SH-SY5Y (cell line): ENCODE measurements around the gene PSMB2.

Experiments
- GATA2 ChIP-seq: IDR thresholded peaks from 2 replicates; pipeline ENCODE4 v1.6.1; 2011; ENCODE audit warnings: mild to moderate bottlenecking, low read depth, low read length
- GATA3 ChIP-seq: IDR thresholded peaks from 2 replicates; pipeline ENCODE4 v1.6.1; 2011; ENCODE audit warnings: low read depth, mild to moderate bottlenecking, low read length, moderate library complexity

GRCh38 chr1:35590476-35591040 is 50.8 kb downstream of the PSMB2 start:
- TF ChIP-seq GATA3 (no peak), GATA2 (no peak)
